ENCODE results near the gene IL17B. TPM values are rescaled to one million over a fixed set of nuclear protein-coding genes. Genes with fewer than 3 reads are reported as not detected.

Gene IL17B
- total and polyA plus RNA-seq, 2 of the 13 experiments (the other 11 are each of a cell fraction or from before 2014, with no cell fraction given) = 0.29 to 2.6 TPM

DNA sequence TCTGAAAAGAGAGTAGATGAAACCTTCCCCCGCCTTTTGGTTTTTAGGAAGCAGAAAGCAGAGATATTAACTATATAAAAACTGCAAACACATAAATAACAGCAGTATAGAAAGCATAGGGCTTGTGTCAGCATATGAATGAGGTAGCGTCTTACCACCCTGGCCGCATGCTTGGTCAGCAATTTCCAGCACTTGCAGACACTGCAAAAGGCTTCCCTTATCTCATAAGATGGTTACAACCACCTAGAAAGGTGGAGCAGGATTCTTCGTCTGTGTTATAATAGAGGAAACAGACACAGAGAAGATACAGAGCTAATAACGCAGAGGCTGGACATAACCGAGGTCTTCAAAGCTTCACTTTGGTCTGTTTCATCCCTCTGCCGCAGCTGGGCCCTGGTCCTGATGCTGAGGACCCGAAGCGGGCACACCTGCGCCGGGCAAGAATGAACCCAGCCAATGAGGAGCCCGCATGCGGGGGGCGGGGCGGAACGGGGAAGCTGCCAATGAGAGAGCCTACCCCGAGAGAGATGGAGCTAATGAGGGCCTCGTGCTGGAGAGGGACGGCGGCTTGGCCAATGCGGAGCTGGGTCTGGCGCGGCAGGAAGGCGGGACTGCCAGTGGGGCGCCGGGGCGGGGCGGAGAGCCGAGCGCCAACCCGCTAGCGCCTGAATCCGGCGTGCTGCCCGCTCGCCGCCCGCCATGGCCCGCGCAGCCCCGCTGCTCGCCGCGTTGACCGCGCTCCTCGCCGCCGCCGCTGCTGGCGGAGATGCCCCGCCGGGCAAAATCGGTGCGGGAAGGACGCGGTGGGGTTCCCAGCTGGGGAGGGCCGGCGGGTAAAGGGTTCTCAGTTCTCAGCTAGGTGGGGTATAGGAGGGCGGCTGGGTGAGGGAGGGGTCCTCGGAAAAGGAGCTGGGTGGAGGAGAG lies 21.5 kb downstream of the IL17B start, which contains the start of gene PCYOX1L (continued):
- 0 out of 2 replicates have a peak, but pooled peaks have one; percentile 17 for TF ChIP-seq ZNF317 (CRISPR knock-in tag; IDR thresholded peaks at IDR 0.05)
- peak; percentile 24; the same call in 1 of the 2 replicates for TF ChIP-seq MEIS2 (CRISPR knock-in tag; IDR thresholded peaks at IDR 0.05)
- no peak for TF ChIP-seq THRA (CRISPR knock-in tag; IDR thresholded peaks at IDR 0.05; ENCODE audit: borderline replicate concordance)
- TF ChIP-seq, protein P1, sequence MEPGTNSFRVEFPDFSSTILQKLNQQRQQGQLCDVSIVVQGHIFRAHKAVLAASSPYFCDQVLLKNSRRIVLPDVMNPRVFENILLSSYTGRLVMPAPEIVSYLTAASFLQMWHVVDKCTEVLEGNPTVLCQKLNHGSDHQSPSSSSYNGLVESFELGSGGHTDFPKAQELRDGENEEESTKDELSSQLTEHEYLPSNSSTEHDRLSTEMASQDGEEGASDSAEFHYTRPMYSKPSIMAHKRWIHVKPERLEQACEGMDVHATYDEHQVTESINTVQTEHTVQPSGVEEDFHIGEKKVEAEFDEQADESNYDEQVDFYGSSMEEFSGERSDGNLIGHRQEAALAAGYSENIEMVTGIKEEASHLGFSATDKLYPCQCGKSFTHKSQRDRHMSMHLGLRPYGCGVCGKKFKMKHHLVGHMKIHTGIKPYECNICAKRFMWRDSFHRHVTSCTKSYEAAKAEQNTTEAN (CRISPR knock-in tag; conservative IDR thresholded peaks at IDR 0.05) = 0 out of 2 replicates have a peak, but pooled peaks have one; percentile 53
- no peak for TF ChIP-seq MATR3 (CRISPR knock-in tag; IDR thresholded peaks at IDR 0.05)
- TF ChIP-seq, protein P2, sequence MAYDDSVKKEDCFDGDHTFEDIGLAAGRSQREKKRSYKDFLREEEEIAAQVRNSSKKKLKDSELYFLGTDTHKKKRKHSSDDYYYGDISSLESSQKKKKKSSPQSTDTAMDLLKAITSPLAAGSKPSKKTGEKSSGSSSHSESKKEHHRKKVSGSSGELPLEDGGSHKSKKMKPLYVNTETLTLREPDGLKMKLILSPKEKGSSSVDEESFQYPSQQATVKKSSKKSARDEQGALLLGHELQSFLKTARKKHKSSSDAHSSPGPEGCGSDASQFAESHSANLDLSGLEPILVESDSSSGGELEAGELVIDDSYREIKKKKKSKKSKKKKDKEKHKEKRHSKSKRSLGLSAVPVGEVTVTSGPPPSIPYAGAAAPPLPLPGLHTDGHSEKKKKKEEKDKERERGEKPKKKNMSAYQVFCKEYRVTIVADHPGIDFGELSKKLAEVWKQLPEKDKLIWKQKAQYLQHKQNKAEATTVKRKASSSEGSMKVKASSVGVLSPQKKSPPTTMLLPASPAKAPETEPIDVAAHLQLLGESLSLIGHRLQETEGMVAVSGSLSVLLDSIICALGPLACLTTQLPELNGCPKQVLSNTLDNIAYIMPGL (CRISPR knock-in tag; IDR thresholded peaks at IDR 0.05; ENCODE audit: borderline replicate concordance in 1 of 2, low read depth in 1 of 2) = no peak
- TF ChIP-seq ZNF563 (CRISPR knock-in tag; IDR thresholded peaks at IDR 0.05) = peak; percentile 92
- TF ChIP-seq ZMYM2 (CRISPR knock-in tag; IDR thresholded peaks at IDR 0.05) = no peak
- no peak for TF ChIP-seq ZFP41 (CRISPR knock-in tag; IDR thresholded peaks at IDR 0.05; ENCODE audit: borderline replicate concordance)
- TF ChIP-seq GATAD1 (CRISPR knock-in tag; IDR thresholded peaks at IDR 0.05) = 0 out of 2 replicates have a peak, but pooled peaks have one; percentile 12
- no peak for TF ChIP-seq ZNF274 (CRISPR knock-in tag; IDR thresholded peaks at IDR 0.05)
- TF ChIP-seq, protein P3, sequence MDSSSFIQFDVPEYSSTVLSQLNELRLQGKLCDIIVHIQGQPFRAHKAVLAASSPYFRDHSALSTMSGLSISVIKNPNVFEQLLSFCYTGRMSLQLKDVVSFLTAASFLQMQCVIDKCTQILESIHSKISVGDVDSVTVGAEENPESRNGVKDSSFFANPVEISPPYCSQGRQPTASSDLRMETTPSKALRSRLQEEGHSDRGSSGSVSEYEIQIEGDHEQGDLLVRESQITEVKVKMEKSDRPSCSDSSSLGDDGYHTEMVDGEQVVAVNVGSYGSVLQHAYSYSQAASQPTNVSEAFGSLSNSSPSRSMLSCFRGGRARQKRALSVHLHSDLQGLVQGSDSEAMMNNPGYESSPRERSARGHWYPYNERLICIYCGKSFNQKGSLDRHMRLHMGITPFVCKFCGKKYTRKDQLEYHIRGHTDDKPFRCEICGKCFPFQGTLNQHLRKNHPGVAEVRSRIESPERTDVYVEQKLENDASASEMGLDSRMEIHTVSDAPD (CRISPR knock-in tag; IDR thresholded peaks at IDR 0.05) = no peak
- TF ChIP-seq SMAD1 (CRISPR knock-in tag; IDR thresholded peaks at IDR 0.05; ENCODE audit: borderline replicate concordance, low read depth) = no peak
- peak; percentile 56; the same call in 1 of the 2 replicates for TF ChIP-seq ZNF547 (CRISPR knock-in tag; IDR thresholded peaks at IDR 0.05)
- TF ChIP-seq, protein P4, sequence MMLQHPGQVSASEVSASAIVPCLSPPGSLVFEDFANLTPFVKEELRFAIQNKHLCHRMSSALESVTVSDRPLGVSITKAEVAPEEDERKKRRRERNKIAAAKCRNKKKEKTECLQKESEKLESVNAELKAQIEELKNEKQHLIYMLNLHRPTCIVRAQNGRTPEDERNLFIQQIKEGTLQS (CRISPR knock-in tag; IDR thresholded peaks at IDR 0.05) = no peak
- TF ChIP-seq ATF7-NPFF (CRISPR knock-in tag; IDR thresholded peaks at IDR 0.05; ENCODE audit: low read depth) = peak; percentile 75
- peak; percentile 89 for TF ChIP-seq MAFF (IDR thresholded peaks at IDR 0.05; ENCODE audit: low read depth, low read length)
- no peak for TF ChIP-seq ATRX (CRISPR knock-in tag; IDR thresholded peaks at IDR 0.05; ENCODE audit: borderline replicate concordance)
- 0 out of 2 replicates have a peak, but pooled peaks have one; percentile 19 for TF ChIP-seq POGK (CRISPR knock-in tag; conservative IDR thresholded peaks at IDR 0.05)
